OCI-LY7 (cell line): ENCODE results near the gene RHBDF1. TPM values are rescaled to one million over a fixed set of nuclear protein-coding genes. Genes with fewer than 3 reads are reported as not detected.

Experiments
- BruUV-seq: library from RNA; stranded (reverse); fragments of 400-500 nt; replicated peaks from 2 replicates; lab custom pipeline; 2021; lab: Mats Ljungman, UMichigan
- CTCF ChIA-PET: fragments of 300-600 bp; sonication (Branson Sonifier 250); formaldehyde crosslinking; loops from one replicate; lab custom pipeline; 2022; ENCODE audit warnings: antibody characterized with exemption; ENCODE audit not compliant: unreplicated experiment; lab: Charles Lee
- POLR2A ChIA-PET: fragments of 300-600 bp; sonication (Branson Sonifier 250); formaldehyde crosslinking; loops from one replicate; lab custom pipeline; 2022; ENCODE audit warnings: antibody characterized with exemption; lab: Charles Lee
- DNase-seq: peaks from one replicate; pipeline ENCODE4 v3.0.0-alpha.2; 2015; ENCODE audit warnings: low spot score
- H2AFZ ChIP-seq: fragments of 200-600 bp; sonication (generic), shearing (Covaris generic); 2 replicates; pipeline ENCODE4 v1.6.1; 2014; ENCODE audit warnings: mild to moderate bottlenecking, antibody characterized with exemption, low read length, moderate library complexity
- H3K27ac ChIP-seq: fragments of 200-600 bp; sonication (generic); 2 replicates; pipeline ENCODE4 v1.5.1; 2014; ENCODE audit warnings: mixed run types, low read depth, mild to moderate bottlenecking, moderate library complexity, low read length, inconsistent platforms; ENCODE audit not compliant: poor library complexity, severe bottlenecking
- H3K36me3 ChIP-seq: fragments of 200-600 bp; sonication (generic); 2 replicates; pipeline ENCODE4 v1.6.1; 2014; ENCODE audit warnings: mild to moderate bottlenecking, antibody characterized with exemption, low read length, moderate library complexity, mixed read lengths; ENCODE audit not compliant: insufficient read depth
- H3K4me1 ChIP-seq: fragments of 200-600 bp; sonication (generic); 2 replicates; pipeline ENCODE4 v1.5.1; 2014; ENCODE audit warnings: mild to moderate bottlenecking, low read length; ENCODE audit not compliant: insufficient read depth, poor library complexity, severe bottlenecking
- H3K4me2 ChIP-seq: fragments of 200-600 bp; sonication (generic); 2 replicates; pipeline ENCODE4 v1.6.1; 2014; ENCODE audit warnings: mild to moderate bottlenecking, low read length
- H3K4me3 ChIP-seq: fragments of 200-600 bp; sonication (generic); 2 replicates; pipeline ENCODE4 v1.5.1; 2014; ENCODE audit warnings: mild to moderate bottlenecking, low read depth, low read length; ENCODE audit not compliant: poor library complexity, severe bottlenecking
- H3K79me2 ChIP-seq: fragments of 200-600 bp; sonication (generic); 2 replicates; pipeline ENCODE4 v1.6.1; 2016; ENCODE audit warnings: low read depth, mild to moderate bottlenecking, low read length, moderate library complexity, mixed read lengths; ENCODE audit not compliant: insufficient read depth
- H3K9me2 ChIP-seq: fragments of 200-600 bp; sonication (generic); 2 replicates; pipeline ENCODE4 v1.6.1; 2016; ENCODE audit warnings: mild to moderate bottlenecking, low read length, mixed read lengths; ENCODE audit not compliant: insufficient read depth
- H3K9me3 ChIP-seq: fragments of 200-600 bp; sonication (generic); 2 replicates; pipeline ENCODE4 v1.6.1; 2014; ENCODE audit warnings: mild to moderate bottlenecking, mixed run types, low read length, mixed read lengths
- H4K20me1 ChIP-seq: fragments of 200-600 bp; sonication (generic); 2 replicates; pipeline ENCODE4 v1.6.1; 2014; ENCODE audit warnings: mild to moderate bottlenecking, antibody characterized with exemption, low read length, moderate library complexity, mixed read lengths; ENCODE audit not compliant: insufficient read depth
- EZH2phosphoT487 ChIP-seq: fragments of 200-600 bp; sonication (generic); IDR thresholded peaks from 2 replicates; pipeline ENCODE4 v1.6.1; 2018; ENCODE audit warnings: low read depth, borderline replicate concordance, mild to moderate bottlenecking, mixed run types, antibody characterized with exemption, low read length, moderate library complexity, mixed read lengths
- intact Hi-C: fragments of 100-400 bp; cut with micrococcal nuclease; formaldehyde crosslinking; loops from one replicate; pipeline ENCODE4 v1.10.0; 2022; ENCODE audit not compliant: unreplicated experiment
- total RNA-seq, 2 experiments: library from RNA; depleted of rRNA in 1 of 2; stranded (reverse); fragments of >200 nt in 1 of 2; shearing (Covaris generic) in 1 of 2; gene quantifications; 2 replicates each; pipeline ENCODE4 v1.2.3, GENCODE V29; 2014 to 2022
- TF ChIP-seq, protein P1 (sequence below): fragments of 200-600 bp; sonication (generic); conservative IDR thresholded peaks from 2 replicates; pipeline ENCODE4 v1.5.1; 2014; ENCODE audit warnings: mild to moderate bottlenecking, antibody characterized with exemption, low read length, moderate library complexity, mixed read lengths

The RHBDF1 gene
- total RNA-seq, 2 experiments from 2014 or later, result 0.13 to 0.68 TPM

GRCh38 chr16:60929-61878 lies 11.2 kb downstream of the RHBDF1 start:
- Histone ChIP-seq H3K79me2 (no peaks in the 10 kb centered on the region), H3K36me3 (peaks cover 27% of the 10 kb centered on the region), H4K20me1 (no peaks in the 10 kb centered on the region), H3K4me1 (no peaks in the 10 kb centered on the region), H3K4me3 (no peak overlapping the region), H2AFZ (no peak overlapping the region), H3K9me3 (no peaks in the 10 kb centered on the region), H3K27ac (no peak overlapping the region), H3K9me2 (no peaks in the 10 kb centered on the region), H3K4me2 (no peak overlapping the region)
- BruUV-seq, result no TSS peak
- intact Hi-C loops, result no loop called here
- no peak for DNase-seq
- TF ChIP-seq EZH2phosphoT487, result no peak
- TF ChIP-seq, protein P1, sequence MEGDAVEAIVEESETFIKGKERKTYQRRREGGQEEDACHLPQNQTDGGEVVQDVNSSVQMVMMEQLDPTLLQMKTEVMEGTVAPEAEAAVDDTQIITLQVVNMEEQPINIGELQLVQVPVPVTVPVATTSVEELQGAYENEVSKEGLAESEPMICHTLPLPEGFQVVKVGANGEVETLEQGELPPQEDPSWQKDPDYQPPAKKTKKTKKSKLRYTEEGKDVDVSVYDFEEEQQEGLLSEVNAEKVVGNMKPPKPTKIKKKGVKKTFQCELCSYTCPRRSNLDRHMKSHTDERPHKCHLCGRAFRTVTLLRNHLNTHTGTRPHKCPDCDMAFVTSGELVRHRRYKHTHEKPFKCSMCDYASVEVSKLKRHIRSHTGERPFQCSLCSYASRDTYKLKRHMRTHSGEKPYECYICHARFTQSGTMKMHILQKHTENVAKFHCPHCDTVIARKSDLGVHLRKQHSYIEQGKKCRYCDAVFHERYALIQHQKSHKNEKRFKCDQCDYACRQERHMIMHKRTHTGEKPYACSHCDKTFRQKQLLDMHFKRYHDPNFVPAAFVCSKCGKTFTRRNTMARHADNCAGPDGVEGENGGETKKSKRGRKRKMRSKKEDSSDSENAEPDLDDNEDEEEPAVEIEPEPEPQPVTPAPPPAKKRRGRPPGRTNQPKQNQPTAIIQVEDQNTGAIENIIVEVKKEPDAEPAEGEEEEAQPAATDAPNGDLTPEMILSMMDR, result no peak
- ChIA-PET CTCF (no interaction called here), POLR2A (no interaction called here)

DNA sequence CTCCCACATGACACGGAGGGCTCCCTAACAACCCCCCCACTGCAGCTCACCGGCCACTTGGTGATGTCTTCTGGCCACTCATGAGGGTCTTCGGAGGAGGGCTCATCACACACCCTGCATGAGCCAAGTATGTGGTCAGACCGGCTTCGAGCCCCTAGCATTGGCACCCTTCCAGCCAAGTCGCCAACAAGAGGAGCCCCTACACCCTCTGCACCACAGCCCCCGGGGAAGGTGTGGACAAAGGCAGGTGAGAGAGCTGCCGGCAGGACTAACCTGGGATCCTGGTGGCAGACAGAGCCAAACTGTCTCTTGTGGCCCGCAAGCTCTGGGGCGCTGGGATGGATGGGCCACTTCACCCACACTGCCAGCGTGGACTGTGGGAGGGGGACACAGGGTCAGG lies 12.3 kb downstream of the RHBDF1 start:
- intact Hi-C loops, result no loop called here
- Histone ChIP-seq H3K9me2 (no peaks in the 10 kb centered on the region), H3K4me1 (peaks cover 2% of the 10 kb centered on the region), H3K79me2 (peaks cover 1% of the 10 kb centered on the region; the same call in 1 of the 2 replicates), H3K4me3 (no peak overlapping the region), H3K36me3 (peaks cover 38% of the 10 kb centered on the region), H4K20me1 (no peaks in the 10 kb centered on the region), H2AFZ (no peak overlapping the region), H3K4me2 (no peak overlapping the region), H3K27ac (no peak overlapping the region), H3K9me3 (no peaks in the 10 kb centered on the region)
- CTCF ChIA-PET, result no interaction called here
- no TSS peak for BruUV-seq
- TF ChIP-seq, protein P1, result no peak
- TF ChIP-seq EZH2phosphoT487, result no peak
- no peak for DNase-seq
- POLR2A ChIA-PET, result no interaction called here
